WTC11 (cell line): ENCODE data around the gene ANGEL1. TPM values are rescaled to one million over a fixed set of nuclear protein-coding genes. Genes with fewer than 3 reads are reported as not detected.

Source experiments
- ATAC-seq: fragments of 200-7000 bp; cut with Tn5 transposase; 2 replicates; pipeline ENCODE4 v1.10.0; 2021; ENCODE audit warnings: mild to moderate bottlenecking, moderate library complexity
- CTCF ChIA-PET: fragments of 300-600 bp; sonication (Branson Sonifier 250); formaldehyde crosslinking; loops from one replicate; lab custom pipeline; 2021; ENCODE audit warnings: antibody characterized with exemption; lab: Charles Lee
- POLR2A ChIA-PET: fragments of 350-600 bp; sonication (Branson Sonifier 250); formaldehyde crosslinking; loops from one replicate; lab custom pipeline; 2021; ENCODE audit warnings: antibody characterized with exemption; lab: Charles Lee
- DNase-seq: peaks from one replicate; pipeline ENCODE4 v3.0.0; 2021; ENCODE audit warnings: low spot score
- H3K27ac Mint-ChIP-seq: 2 replicates; pipeline ENCODE4 v1.8.0; 2021; ENCODE audit warnings: mixed read lengths
- H3K27me3 Mint-ChIP-seq: 2 replicates; pipeline ENCODE4 v1.8.0; 2021; ENCODE audit warnings: low read depth, mild to moderate bottlenecking, moderate library complexity, mixed read lengths
- H3K36me3 Mint-ChIP-seq: 2 replicates; pipeline ENCODE4 v1.8.0; 2021; ENCODE audit warnings: mixed read lengths
- H3K4me1 Mint-ChIP-seq: 2 replicates; pipeline ENCODE4 v1.8.0; 2022; ENCODE audit warnings: mixed read lengths
- H3K4me3 Mint-ChIP-seq: 2 replicates; pipeline ENCODE4 v1.8.0; 2021; ENCODE audit warnings: mild to moderate bottlenecking, moderate library complexity, mixed read lengths
- H3K9me3 Mint-ChIP-seq: 2 replicates; pipeline ENCODE4 v1.8.0; 2021; ENCODE audit warnings: mixed read lengths
- FOXP1 ChIP-seq: sonication (generic); formaldehyde crosslinking; IDR thresholded peaks from 2 replicates; pipeline ENCODE4 v1.8.0; 2022; ENCODE audit warnings: missing genetic modification reagents, mild to moderate bottlenecking, moderate library complexity, borderline replicate concordance
- GTF2I ChIP-seq: fragments of 250-450 bp; sonication (Bioruptor Pico); conservative IDR thresholded peaks from 2 replicates; pipeline ENCODE4 v1.4.0; 2021; ENCODE audit warnings: mild to moderate bottlenecking
- IRF2 ChIP-seq: sonication (generic); formaldehyde crosslinking; IDR thresholded peaks from 2 replicates; pipeline ENCODE4 v1.8.0; 2022; ENCODE audit warnings: low read depth, missing genetic modification reagents, borderline replicate concordance
- MXD4 ChIP-seq: fragments of 250-450 bp; sonication (Bioruptor Pico); IDR thresholded peaks from 2 replicates; pipeline ENCODE4 v1.8.0; 2021; ENCODE audit warnings: mild to moderate bottlenecking, moderate library complexity, borderline replicate concordance
- NR2C2 ChIP-seq: sonication (generic); formaldehyde crosslinking; IDR thresholded peaks from 2 replicates; pipeline ENCODE4 v1.8.0; 2022; ENCODE audit warnings: mild to moderate bottlenecking, missing genetic modification reagents
- NR3C1 ChIP-seq: sonication (generic); formaldehyde crosslinking; conservative IDR thresholded peaks from 2 replicates; pipeline ENCODE4 v1.8.1; 2023; ENCODE audit warnings: low read depth, mild to moderate bottlenecking, missing genetic modification reagents
- RORB ChIP-seq: fragments of 250-450 bp; sonication (Bioruptor Pico); IDR thresholded peaks from 2 replicates; pipeline ENCODE4 v1.9.0; 2021; ENCODE audit warnings: mild to moderate bottlenecking
- ZNF219 ChIP-seq: sonication (generic); formaldehyde crosslinking; IDR thresholded peaks from 2 replicates; pipeline ENCODE4 v1.8.0; 2023; ENCODE audit warnings: missing genetic modification reagents, mild to moderate bottlenecking, borderline replicate concordance
- total RNA-seq: library from RNA; stranded (reverse); gene quantifications from 3 replicates; pipeline ENCODE4 v1.2.3, GENCODE V29; 2021
- TF ChIP-seq, protein P1 (sequence below): fragments of 200-600 bp; IDR thresholded peaks from 2 replicates; pipeline ENCODE4 v1.8.0; 2022; ENCODE audit warnings: antibody characterized with exemption
- TF ChIP-seq, protein P2 (sequence below): sonication (generic); formaldehyde crosslinking; IDR thresholded peaks from 2 replicates; pipeline ENCODE4 v1.8.1; 2023; ENCODE audit warnings: mild to moderate bottlenecking, missing genetic modification reagents
- TF ChIP-seq, protein P3 (sequence below): fragments of 250-450 bp; sonication (Bioruptor Pico); IDR thresholded peaks from 2 replicates; pipeline ENCODE4 v1.9.0; 2021; ENCODE audit warnings: mild to moderate bottlenecking, borderline replicate concordance
- TF ChIP-seq, protein P4 (sequence below): sonication (generic); formaldehyde crosslinking; IDR thresholded peaks from 2 replicates; pipeline ENCODE4 v1.8.1; 2022; ENCODE audit warnings: mild to moderate bottlenecking, moderate library complexity, missing genetic modification reagents
- TF ChIP-seq, protein P5 (sequence below): sonication (generic); formaldehyde crosslinking; IDR thresholded peaks from 2 replicates; pipeline ENCODE4 v1.8.1; 2022; ENCODE audit warnings: missing genetic modification reagents, borderline replicate concordance
- TF ChIP-seq, protein P6 (sequence below): sonication (generic); formaldehyde crosslinking; IDR thresholded peaks from 2 replicates; pipeline ENCODE4 v1.8.1; 2022; ENCODE audit warnings: low read depth, missing genetic modification reagents, borderline replicate concordance
- TF ChIP-seq, protein P7 (sequence below): sonication (generic); formaldehyde crosslinking; IDR thresholded peaks from 2 replicates; pipeline ENCODE4 v1.8.0; 2022; ENCODE audit warnings: mild to moderate bottlenecking, missing genetic modification reagents
- TF ChIP-seq, protein P8 (sequence below): sonication (generic); formaldehyde crosslinking; IDR thresholded peaks from 2 replicates; pipeline ENCODE4 v1.8.1; 2023; ENCODE audit warnings: mild to moderate bottlenecking, missing genetic modification reagents, moderate library complexity

The ANGEL1 gene
- total RNA-seq, 1 experiment from 2014 or later = 29.7 TPM

DNA sequence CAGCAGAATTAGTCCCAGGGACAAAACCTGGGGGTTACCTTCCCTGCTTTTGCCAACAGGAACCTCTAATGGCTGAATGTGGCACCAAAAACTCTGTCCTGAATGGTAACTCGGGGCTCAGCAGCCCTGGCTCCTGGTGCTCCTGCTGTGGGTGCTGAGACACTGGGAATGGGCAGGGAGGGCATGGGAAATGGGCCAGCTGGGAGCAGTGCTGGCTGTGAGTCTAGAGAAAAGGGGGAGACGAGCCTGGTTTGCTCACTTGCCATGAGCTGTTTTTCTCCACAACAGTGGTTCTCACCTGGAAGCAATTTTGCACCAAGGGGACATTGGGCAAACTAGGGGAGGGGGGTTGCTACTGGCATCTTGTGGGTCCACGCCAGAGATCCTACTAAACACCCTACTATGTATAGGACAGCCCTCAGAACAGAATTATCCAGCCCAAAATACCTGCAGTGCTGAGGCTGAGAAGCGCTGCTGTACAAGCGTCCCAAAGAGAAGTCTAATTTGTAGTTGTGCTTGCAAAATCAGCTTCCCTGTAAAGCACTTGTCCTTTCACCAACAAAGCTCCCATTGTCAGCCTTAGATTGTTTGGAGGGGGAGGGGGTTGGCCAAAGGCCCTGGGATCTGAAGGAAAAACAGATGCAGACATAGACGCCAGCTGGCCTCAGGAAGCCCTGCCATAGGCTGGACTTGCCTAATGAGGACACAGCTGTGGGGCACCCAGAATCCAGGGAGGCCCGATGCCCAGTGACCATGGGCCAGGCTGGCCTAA, 17.2 kb upstream of the ANGEL1 start:
- Mint-ChIP-seq H3K27ac (no peak overlapping the region), H3K4me1 (peaks cover 26% of the 10 kb centered on the region), H3K4me3 (no peak overlapping the region), H3K9me3 (peaks cover 3% of the 10 kb centered on the region), H3K36me3 (no peaks in the 10 kb centered on the region), H3K27me3 (no peaks in the 10 kb centered on the region; the same call in 1 of the 2 replicates)
- CTCF ChIA-PET = interaction anchor here (0.9 to 3.4 kb wide), 5 partner anchors 19 to 49 kb away, joined by 3 to 15 read pairs (median 3); no protein-coding TSS in a partner anchor
- TF ChIP-seq NR2C2 (CRISPR knock-in tag) (0 out of 2 replicates have a peak, but pooled peaks have one; percentile 27), NR3C1 (CRISPR knock-in tag) (no peak)
- TF ChIP-seq, protein P1, sequence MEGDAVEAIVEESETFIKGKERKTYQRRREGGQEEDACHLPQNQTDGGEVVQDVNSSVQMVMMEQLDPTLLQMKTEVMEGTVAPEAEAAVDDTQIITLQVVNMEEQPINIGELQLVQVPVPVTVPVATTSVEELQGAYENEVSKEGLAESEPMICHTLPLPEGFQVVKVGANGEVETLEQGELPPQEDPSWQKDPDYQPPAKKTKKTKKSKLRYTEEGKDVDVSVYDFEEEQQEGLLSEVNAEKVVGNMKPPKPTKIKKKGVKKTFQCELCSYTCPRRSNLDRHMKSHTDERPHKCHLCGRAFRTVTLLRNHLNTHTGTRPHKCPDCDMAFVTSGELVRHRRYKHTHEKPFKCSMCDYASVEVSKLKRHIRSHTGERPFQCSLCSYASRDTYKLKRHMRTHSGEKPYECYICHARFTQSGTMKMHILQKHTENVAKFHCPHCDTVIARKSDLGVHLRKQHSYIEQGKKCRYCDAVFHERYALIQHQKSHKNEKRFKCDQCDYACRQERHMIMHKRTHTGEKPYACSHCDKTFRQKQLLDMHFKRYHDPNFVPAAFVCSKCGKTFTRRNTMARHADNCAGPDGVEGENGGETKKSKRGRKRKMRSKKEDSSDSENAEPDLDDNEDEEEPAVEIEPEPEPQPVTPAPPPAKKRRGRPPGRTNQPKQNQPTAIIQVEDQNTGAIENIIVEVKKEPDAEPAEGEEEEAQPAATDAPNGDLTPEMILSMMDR = no peak
- DNase-seq (no peak), ATAC-seq (no peak; the same call in 1 of the 2 replicates)
- POLR2A ChIA-PET = no interaction called here

DNA sequence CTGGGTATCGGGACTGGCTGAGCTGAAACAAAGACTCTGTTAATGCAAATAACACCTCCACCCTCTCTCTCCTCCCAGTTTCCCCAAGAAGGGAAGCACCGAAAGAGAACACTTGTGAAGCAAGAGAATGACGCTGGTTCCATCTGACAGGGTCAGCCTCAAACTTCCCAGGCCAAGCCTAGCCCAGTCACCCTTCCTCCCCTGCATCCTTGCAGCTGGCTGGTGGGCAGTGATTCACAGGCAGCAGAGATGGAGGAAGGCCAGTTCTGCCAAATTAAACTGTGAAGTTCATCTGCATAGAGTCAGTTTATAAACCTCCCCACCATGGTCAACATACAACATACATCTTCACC, 16.3 kb upstream of the ANGEL1 start:
- no peaks in the 10 kb centered on the region; the same call in 1 of the 2 replicates for H3K27me3 Mint-ChIP-seq
- H3K27ac Mint-ChIP-seq = no peak overlapping the region
- no peak for DNase-seq
- CTCF ChIA-PET = interaction anchor here (0.6 to 3.4 kb wide), 5 partner anchors 44 to 242 kb away, joined by 3 to 15 read pairs (median 4); no protein-coding TSS in a partner anchor
- peaks cover 23% of the 10 kb centered on the region for H3K4me1 Mint-ChIP-seq
- POLR2A ChIA-PET = no interaction called here
- no peaks in the 10 kb centered on the region for H3K36me3 Mint-ChIP-seq
- H3K9me3 Mint-ChIP-seq = peaks cover 7% of the 10 kb centered on the region
- ATAC-seq = no peak; the same call in 1 of the 2 replicates
- H3K4me3 Mint-ChIP-seq = no peak overlapping the region
- TF ChIP-seq, protein P2, sequence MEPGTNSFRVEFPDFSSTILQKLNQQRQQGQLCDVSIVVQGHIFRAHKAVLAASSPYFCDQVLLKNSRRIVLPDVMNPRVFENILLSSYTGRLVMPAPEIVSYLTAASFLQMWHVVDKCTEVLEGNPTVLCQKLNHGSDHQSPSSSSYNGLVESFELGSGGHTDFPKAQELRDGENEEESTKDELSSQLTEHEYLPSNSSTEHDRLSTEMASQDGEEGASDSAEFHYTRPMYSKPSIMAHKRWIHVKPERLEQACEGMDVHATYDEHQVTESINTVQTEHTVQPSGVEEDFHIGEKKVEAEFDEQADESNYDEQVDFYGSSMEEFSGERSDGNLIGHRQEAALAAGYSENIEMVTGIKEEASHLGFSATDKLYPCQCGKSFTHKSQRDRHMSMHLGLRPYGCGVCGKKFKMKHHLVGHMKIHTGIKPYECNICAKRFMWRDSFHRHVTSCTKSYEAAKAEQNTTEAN (CRISPR knock-in tag) = no peak
- TF ChIP-seq, protein P3, sequence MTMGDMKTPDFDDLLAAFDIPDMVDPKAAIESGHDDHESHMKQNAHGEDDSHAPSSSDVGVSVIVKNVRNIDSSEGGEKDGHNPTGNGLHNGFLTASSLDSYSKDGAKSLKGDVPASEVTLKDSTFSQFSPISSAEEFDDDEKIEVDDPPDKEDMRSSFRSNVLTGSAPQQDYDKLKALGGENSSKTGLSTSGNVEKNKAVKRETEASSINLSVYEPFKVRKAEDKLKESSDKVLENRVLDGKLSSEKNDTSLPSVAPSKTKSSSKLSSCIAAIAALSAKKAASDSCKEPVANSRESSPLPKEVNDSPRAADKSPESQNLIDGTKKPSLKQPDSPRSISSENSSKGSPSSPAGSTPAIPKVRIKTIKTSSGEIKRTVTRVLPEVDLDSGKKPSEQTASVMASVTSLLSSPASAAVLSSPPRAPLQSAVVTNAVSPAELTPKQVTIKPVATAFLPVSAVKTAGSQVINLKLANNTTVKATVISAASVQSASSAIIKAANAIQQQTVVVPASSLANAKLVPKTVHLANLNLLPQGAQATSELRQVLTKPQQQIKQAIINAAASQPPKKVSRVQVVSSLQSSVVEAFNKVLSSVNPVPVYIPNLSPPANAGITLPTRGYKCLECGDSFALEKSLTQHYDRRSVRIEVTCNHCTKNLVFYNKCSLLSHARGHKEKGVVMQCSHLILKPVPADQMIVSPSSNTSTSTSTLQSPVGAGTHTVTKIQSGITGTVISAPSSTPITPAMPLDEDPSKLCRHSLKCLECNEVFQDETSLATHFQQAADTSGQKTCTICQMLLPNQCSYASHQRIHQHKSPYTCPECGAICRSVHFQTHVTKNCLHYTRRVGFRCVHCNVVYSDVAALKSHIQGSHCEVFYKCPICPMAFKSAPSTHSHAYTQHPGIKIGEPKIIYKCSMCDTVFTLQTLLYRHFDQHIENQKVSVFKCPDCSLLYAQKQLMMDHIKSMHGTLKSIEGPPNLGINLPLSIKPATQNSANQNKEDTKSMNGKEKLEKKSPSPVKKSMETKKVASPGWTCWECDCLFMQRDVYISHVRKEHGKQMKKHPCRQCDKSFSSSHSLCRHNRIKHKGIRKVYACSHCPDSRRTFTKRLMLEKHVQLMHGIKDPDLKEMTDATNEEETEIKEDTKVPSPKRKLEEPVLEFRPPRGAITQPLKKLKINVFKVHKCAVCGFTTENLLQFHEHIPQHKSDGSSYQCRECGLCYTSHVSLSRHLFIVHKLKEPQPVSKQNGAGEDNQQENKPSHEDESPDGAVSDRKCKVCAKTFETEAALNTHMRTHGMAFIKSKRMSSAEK (CRISPR knock-in tag) = no peak
- no peak for TF ChIP-seq MXD4 (CRISPR knock-in tag)
- TF ChIP-seq, protein P4, sequence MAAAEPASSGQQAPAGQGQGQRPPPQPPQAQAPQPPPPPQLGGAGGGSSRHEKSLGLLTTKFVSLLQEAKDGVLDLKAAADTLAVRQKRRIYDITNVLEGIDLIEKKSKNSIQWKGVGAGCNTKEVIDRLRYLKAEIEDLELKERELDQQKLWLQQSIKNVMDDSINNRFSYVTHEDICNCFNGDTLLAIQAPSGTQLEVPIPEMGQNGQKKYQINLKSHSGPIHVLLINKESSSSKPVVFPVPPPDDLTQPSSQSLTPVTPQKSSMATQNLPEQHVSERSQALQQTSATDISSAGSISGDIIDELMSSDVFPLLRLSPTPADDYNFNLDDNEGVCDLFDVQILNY = no peak
- TF ChIP-seq IRF2 (CRISPR knock-in tag) = no peak
- no peak for TF ChIP-seq GTF2I (CRISPR knock-in tag)
- TF ChIP-seq FOXP1 (CRISPR knock-in tag) = no peak
- TF ChIP-seq, protein P5, sequence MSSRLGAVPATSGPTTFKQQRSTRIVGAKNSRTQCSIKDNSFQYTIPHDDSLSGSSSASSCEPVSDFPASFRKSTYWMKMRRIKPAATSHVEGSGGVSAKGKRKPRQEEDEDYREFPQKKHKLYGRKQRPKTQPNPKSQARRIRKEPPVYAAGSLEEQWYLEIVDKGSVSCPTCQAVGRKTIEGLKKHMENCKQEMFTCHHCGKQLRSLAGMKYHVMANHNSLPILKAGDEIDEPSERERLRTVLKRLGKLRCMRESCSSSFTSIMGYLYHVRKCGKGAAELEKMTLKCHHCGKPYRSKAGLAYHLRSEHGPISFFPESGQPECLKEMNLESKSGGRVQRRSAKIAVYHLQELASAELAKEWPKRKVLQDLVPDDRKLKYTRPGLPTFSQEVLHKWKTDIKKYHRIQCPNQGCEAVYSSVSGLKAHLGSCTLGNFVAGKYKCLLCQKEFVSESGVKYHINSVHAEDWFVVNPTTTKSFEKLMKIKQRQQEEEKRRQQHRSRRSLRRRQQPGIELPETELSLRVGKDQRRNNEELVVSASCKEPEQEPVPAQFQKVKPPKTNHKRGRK (CRISPR knock-in tag) = no peak
- TF ChIP-seq, protein P6, sequence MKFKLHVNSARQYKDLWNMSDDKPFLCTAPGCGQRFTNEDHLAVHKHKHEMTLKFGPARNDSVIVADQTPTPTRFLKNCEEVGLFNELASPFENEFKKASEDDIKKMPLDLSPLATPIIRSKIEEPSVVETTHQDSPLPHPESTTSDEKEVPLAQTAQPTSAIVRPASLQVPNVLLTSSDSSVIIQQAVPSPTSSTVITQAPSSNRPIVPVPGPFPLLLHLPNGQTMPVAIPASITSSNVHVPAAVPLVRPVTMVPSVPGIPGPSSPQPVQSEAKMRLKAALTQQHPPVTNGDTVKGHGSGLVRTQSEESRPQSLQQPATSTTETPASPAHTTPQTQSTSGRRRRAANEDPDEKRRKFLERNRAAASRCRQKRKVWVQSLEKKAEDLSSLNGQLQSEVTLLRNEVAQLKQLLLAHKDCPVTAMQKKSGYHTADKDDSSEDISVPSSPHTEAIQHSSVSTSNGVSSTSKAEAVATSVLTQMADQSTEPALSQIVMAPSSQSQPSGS (CRISPR knock-in tag) = no peak
- TF ChIP-seq RORB (CRISPR knock-in tag) = no peak
- TF ChIP-seq, protein P7, sequence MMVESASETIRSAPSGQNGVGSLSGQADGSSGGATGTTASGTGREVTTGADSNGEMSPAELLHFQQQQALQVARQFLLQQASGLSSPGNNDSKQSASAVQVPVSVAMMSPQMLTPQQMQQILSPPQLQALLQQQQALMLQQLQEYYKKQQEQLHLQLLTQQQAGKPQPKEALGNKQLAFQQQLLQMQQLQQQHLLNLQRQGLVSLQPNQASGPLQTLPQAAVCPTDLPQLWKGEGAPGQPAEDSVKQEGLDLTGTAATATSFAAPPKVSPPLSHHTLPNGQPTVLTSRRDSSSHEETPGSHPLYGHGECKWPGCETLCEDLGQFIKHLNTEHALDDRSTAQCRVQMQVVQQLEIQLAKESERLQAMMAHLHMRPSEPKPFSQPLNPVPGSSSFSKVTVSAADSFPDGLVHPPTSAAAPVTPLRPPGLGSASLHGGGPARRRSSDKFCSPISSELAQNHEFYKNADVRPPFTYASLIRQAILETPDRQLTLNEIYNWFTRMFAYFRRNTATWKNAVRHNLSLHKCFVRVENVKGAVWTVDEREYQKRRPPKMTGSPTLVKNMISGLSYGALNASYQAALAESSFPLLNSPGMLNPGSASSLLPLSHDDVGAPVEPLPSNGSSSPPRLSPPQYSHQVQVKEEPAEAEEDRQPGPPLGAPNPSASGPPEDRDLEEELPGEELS (CRISPR knock-in tag) = no peak
- no peak for TF ChIP-seq ZNF219 (CRISPR knock-in tag)
- TF ChIP-seq, protein P8, sequence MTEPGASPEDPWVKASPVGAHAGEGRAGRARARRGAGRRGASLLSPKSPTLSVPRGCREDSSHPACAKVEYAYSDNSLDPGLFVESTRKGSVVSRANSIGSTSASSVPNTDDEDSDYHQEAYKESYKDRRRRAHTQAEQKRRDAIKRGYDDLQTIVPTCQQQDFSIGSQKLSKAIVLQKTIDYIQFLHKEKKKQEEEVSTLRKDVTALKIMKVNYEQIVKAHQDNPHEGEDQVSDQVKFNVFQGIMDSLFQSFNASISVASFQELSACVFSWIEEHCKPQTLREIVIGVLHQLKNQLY (CRISPR knock-in tag) = no peak
